GDM1 (cell line): ENCODE measurements around the gene TP53AIP1.
"Not testable (repeated sequence)": the region's sequence is repeated elsewhere in the genome, so short reads cannot be mapped to it uniquely, and the experiment has no call there.

Experiments used
- DNase-seq: peaks from one replicate; lab custom pipeline; 2025; lab: John Stamatoyannopoulos, UW

TP53AIP1 gene

DNA sequence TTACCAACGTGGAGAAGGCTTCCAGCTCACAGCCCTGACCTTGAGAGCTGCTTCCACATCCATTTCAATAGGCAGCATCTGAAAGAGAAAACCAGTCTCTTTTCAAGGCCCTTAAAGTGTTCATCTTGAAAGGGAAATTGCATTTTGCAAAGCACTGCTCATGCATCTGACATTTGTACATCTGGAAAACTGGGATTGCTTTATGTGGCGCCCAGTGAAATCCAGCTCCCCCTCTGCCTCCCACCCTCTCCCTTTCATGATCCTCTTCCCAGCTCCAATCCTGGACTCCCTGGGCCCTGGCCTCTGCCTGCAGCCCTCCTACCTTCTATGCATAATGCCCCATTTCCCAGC, 17.4 kb downstream of the TP53AIP1 start:
- no peak for DNase-seq

DNA sequence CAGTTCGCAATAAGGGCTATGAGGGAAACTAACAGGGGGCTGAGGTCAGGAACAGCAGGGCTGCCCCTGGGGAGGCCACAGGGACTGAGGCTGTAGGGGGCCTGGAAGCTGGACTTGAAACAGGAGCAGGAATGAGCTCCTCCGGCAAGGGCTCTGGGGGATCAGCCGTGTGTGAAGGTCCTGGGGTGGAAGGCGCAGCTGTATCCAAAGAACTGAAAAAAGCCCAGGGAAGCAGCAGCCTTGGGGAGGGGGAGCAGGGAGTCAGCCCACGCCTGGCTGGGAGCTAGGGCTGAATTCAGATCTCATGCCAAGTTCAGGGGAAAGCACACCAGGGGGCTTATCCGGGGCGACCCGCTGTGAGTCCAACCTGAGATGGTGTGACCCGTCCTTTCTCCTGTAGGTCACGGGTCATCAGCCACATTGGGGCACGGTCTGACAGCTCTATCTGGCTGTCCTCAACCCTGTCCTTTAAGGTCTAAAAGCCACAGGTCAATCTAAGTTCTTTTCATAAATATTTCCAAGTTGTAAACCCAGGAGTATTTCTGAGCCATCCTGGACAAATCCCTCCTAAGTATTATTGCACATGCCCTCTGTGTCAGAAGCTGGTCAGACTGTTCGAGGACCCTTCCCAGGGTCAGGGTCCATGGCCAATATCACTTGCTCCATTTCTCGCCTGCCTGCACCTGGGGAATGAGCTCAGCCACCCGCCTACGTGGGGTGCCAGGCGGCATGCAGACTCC, 18.0 kb downstream of the TP53AIP1 start:
- no peak for DNase-seq

DNA sequence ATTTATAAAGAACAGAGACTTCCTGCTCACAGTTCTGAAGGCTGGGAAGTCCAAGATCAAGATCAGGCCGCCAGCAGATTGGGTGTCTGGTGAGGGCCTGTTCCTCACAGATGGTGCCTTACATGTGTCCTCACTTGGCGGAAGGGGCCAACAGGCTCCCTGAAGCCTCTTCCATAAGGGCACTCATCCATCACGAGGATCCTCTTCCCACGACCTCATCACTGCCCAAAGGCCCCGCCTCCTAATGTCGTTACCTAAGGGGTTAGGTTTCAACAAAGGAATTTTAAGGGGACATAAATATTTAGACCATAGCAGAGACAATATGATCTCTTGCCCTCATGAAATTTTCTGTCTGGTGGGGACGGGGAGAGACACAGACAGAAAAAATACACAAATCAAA, 18.6 kb downstream of the TP53AIP1 start:
- DNase-seq = no peak

DNA sequence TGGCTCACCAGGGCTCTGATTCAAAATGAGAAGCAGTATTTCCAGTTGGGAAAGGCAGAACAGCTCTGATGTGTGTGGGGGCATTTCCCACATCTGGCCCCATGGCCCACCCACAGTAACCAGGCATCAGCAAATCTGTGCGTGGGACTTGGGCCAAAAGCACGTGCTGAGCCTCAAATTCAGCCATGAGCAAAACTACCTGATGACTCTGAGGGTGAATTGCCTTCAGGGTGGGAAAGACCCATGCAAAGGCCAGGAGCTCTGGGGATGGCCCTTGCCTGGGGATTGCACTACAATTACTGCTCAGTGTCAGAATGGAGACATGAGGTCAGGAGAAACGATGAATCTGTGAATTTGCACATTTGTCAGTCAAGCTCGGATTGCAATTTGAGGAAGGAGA, 20.9 kb downstream of the TP53AIP1 start:
- DNase-seq = no peak

DNA sequence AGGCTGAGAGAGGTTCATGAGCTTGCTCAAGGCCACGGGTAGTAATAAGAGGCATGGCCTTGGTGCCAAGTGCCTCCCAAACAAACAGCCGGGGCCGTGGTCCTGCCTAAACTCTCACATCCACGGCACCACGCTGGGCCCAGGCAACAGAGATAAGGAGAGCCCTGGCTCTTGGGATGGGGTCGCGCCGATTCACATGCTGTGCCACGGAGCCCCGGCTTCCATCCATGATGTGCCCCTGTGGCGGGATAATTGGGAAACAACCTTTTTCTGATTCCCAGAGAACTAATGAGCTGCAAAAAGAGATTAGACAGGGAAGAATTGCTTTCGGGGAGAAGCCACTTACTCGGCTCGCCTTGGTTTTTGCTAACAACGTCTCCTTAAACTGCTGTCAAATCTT, 22.0 kb downstream of the TP53AIP1 start:
- DNase-seq = no peak

DNA sequence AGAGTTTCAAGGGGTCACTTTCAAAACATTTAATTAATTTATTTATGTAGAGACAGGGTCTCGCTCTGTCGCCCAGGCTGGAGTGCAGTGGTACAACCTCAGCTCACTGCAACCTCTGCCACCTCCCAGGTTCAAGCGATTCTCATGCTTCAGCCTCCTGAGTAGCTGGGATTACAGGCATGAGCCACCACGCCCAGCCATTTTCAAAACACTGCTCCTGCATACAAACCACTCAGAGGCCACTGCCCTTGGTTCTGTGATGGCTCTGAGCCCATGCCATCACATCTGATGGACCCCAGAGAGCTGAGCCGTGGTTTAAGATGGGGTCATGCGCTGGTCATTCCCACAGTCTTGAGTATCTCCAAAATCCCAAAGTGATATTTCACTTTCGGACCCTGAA, 23.0 kb downstream of the TP53AIP1 start:
- not testable (repeated sequence) for DNase-seq

DNA sequence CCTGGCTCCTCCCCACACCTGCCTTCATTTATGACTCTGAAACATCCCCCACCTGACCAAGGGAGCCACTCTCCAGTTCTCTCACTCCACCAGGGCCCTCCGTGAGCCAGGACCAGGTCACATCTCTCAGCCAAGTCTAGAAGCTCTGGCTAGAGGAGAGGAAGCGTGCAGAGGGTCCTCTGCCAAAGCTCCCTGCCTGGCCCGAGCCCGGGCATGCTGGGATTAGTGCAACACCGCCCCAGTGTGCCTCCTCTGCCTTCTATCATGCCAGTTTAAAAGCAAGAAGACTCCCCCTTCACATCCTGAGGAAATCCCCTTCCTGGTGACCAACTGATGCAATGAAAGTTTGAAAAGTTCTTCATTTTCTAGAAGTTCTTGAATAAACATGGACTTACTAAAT, 23.5 kb downstream of the TP53AIP1 start:
- DNase-seq = no peak

DNA sequence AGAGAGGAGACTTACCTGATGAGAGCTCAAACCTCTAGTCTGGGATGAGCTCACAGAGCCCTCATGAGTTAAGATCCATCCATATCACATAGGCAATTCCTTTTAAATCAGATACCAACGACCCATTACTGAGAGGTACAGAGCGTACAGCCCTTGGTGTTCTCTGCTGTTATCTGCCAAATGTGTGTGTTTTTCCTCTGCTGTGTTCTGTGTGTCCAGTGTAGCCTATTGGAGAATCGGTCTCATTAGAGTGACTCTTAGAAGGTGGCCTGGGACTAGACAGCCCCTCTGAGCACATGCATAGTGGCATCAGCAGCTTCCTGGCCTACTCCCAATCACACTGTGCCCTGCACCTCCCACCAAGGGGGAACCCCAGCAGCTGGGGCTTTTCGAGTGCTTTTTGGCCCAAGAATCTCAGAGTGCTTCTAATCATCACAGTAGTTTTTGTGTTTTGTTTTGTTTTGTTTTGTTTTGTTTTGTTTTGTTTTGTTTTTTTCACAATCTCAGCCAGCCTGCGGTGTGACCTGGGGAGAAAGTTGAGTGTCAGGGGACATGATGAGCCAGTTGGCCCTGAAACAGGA, 25.4 kb downstream of the TP53AIP1 start:
- DNase-seq = no peak

DNA sequence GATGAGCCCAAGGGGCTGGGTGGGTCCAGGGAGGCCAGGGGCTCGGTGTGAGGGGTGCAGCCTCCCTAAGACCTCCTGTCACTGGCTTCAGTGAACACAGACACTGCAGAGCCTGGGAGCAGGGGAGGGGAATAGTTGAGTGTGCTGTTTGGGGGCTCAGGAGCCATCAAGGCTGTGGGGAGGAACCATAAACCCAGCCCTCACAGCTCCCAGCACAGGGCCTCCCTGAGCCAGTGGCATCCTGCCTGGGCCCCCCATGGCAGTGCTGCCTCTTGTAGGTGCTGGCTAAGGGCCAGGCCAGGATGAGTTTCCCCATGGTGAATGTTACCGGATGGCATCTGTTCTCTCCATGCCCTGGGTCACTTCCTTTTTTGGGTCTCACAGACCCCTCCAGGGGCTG, 26.0 kb downstream of the TP53AIP1 start:
- DNase-seq = no peak

DNA sequence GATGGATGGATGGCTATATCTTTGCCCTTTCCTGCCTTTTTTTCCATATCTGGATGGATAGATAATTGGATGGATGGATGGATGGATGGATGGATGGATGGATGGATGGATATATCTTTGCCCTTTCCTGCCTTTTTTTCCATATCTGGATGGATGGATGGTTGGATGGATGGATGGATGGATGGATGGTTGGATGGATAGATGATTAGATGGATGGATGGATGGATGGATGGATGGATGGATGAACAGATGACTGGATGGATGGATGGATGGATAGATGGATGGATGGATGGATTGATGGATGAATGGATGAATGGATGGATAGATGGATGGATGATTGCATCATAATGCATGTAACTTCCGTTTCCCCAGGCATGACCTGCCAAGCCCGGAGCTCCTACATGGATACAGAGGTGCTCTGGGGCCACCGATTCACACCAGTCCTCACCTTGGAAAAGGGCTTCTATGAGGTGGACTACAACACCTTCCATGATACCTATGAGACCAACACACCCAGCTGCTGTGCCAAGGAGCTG, 26.6 kb downstream of the TP53AIP1 start:
- no peak for DNase-seq

DNA sequence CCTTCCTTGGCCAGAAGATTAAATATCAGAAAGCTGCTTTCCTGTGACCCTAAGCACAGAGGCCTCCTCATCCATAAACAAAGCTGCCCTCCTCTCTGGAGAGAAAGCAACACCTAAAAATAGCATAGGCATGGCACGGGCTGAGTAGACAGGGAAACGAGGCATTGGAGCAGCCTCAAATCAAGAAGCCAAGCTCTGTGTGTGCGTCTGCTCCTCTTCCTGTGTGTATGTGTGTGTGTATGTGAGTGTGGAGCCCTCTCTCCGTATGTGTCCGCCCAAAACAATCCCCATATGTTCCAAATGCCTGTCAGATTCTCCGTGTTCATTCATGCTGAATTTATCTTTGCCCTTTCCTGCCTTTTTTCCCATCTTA, 27.5 kb downstream of the TP53AIP1 start:
- no peak for DNase-seq

DNA sequence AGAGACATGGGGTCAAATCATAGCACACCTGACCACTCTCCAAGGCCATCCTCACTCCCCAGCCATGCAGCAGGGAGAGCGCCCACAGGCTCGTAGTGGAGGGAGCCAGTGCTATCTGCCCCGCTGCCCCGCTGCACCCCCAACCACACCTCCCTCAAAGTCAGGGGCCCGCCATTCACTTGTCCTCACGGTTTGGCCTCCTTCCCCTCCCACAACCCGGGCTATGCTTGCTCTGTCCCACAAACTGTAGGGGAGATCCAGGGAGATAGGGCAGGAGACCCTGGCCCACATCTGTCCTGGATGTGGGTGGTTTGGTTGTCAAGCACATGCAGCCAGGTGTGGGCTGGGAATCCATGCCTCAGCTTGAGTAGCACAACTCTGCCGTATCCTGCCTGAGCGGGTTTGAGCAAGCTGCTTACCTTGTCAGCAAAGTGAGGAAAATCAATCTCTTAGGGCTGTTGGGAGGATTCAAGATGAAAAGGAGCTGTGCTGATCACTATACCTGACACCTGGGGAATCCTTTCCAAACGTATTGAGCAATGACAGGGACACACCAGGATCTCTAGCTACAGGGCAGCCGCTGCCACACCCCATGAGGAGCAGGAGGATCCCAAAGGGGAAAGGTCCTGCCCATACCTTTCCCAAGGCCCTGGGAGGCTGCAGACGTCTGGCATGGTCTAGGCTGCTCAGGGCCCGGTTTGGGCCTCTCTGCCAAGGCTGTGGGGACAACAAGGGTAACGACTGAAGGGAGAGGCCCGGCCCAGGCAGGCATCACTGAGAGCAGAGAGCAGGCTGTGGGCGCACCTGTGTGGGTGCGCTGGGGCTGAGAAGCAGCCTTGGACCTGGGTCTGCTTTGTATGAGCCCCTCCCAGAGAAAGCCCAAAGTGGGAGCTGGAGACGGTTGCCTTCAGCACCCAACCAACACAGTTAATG, 28.2 kb downstream of the TP53AIP1 start:
- no peak for DNase-seq

DNA sequence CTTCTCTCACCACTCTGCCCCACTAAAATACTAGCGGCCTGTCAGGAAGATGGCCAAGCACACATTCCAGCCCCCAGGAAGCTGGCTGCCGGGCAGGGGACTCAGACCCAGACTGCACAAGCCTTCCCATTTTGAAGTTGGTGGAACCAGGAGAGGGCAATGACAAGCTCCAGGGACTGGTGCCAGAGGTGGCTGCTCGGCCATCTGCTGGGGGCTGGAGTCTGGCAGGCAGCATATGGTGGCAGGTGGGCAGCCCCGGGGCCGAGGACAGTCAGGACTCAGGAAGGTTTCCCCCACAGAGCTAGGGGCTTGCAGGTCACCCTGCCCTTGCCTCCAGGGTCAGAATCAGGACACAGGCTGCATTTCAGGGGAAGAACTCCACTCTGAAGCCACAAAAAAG, 28.9 kb downstream of the TP53AIP1 start:
- DNase-seq = no peak

DNA sequence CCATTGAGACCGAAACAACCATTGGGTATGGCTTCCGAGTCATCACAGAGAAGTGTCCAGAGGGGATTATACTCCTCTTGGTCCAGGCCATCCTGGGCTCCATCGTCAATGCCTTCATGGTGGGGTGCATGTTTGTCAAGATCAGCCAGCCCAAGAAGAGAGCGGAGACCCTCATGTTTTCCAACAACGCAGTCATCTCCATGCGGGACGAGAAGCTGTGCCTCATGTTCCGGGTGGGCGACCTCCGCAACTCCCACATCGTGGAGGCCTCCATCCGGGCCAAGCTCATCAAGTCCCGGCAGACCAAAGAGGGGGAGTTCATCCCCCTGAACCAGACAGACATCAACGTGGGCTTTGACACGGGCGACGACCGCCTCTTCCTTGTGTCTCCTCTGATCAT, 31.0 kb downstream of the TP53AIP1 start:
- no peak for DNase-seq

DNA sequence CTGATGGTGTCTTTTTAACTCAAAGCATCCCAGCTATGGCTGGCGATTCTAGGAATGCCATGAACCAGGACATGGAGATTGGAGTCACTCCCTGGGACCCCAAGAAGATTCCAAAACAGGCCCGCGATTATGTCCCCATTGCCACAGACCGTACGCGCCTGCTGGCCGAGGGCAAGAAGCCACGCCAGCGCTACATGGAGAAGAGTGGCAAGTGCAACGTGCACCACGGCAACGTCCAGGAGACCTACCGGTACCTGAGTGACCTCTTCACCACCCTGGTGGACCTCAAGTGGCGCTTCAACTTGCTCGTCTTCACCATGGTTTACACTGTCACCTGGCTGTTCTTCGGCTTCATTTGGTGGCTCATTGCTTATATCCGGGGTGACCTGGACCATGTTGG, 31.4 kb downstream of the TP53AIP1 start:
- no peak for DNase-seq

DNA sequence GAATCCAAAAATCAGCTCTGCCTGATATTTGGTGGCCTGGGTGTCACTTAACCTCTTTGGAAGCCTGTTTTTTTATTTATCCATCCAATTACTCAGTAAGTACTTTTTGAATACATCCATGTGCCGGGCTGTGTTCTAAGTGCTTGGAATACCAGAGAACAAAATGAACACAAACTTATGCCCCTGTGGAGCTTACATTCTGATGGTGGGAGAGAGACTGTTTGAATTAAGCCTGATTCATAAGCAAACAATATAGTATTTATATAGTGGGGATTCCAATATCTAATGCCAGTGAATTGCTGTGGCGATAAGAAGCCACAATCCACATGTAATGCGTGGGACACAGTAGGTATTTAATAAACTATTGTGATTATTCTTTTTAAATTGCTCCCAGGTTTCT, 32.1 kb downstream of the TP53AIP1 start:
- no peak for DNase-seq

DNA sequence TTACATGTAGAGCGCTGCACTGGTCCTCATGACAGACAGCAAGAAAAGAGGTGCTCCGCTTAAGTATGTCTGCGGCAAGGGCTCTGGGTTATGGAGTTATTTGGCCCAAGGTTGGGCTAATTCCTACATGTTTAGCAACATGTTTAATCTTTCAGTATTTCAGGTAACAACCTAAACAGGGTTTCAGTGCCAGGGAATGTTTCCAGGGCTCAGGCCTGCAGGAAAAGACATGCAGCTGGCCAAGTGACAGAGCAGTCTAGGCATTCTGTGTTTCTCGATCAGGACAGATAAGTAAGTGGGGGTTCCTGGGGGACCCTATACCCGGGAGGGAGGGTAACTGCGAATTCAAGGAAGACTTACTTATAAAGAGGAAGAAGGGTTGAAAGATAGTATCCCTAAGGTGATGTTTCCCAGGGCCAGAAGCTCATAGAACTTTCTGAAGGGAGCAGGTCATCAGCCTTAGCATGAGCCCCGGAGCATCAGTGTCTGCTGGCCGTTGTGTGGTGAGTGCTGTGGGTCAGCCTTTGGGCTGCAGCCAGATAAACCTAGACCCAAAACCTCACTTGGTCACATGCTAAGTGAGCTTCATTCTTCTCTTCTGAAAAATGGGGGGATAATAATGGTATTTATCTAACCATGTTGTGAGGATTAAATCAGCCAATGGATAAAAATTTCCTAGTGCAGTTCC, 33.1 kb downstream of the TP53AIP1 start:
- DNase-seq = no peak

DNA sequence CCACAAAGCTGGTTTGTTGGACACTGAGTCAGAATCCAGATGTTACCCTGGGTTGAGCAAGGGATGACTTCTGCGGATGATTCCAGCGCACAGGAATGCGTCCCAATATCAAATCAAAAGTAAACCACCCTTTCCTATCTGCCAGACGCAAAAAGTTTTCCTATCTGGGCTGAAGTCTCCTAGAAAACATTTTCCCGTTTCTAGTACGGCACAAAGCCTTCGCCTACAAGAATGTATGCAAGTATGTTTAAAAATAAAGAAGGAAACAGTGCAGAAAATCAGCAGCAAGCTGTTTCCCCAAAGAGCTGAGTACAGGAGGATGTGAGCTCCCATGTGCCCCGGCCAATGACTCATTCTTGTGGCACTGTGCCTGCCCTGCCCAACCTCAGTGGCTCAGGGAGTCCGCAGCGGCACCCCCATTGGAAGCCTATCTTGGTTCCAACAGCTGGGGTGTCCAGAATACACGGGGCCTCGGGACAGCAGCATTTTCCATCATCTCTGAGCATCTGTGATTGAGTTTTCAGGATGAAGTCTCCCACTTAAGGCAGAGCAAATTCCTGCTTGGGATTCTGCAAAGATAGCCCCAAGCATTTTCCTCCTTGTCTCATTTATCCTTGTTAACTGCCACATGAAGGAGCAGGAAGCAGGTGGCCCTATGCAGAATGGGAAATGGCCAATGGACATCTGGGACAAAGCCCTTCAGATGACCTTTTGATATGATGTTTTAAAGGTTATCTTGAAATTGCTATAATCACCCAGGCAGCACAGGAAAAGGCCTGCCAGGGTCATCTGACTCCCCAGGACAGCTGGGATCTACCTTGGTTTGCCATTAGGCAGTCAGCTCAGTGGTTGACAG, 34.1 kb downstream of the TP53AIP1 start:
- DNase-seq = peak; percentile 78

DNA sequence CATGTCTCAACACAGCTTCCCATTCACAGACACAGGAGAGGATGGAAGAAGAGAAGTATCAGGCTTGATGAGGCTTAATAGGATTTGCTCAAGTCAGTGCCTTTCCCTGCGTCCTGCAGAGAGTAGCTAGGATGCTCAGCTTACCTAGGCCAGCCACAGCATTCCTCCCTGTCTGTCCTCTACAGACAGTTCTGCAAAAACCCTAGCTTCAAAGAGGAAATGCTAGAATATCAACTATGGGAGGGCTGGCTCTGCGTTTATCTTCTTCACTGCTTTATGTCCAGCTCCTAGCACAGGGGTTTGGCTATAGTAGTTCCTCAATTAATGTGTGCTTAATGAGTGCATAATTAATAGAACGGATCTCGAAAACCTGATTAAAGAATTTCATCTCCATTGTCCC, 35.1 kb downstream of the TP53AIP1 start:
- no peak for DNase-seq

DNA sequence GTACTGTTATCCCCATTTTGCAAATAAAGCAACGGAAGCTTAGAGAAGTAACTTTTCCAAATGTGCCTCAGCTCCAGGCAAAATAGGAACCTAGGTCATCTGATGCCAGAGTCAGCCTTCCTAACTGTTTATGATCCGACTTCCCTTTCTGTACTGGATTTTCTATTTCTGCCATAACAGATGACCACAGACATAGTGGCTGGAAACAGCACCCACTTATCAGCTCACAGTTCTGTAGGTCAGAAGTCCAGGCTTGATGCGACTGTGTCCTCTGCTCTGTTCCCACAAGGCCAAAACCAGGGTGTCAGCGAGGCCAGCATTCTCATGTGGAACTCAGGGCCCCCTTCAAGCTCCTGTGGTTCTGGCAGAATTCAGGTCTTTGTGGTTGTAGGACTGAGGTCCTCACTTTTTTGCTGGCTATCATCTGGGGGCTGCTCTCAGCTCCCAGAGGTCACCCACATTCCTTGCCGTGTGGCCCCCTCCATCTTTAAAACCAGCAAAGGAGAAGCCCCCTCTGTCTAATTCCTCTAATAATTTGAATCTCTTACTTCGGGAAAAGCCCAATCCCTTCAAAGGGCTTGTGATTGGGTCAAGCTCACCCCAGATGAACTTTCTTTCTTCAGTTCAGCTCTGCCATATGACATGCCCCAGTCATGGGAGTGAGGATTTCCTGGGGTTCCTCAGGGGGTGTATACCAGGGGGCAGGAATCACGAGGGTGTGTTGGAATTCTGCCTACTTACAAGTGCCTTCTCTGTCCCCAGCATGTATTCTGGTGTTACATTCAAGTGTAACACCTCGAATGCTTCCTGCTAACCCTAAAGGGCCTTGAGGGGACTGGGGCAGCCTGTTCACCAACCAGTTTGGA, 36.3 kb downstream of the TP53AIP1 start:
- DNase-seq = no peak
